ENCODE measurements around the gene TRPC4.
"Not testable (repeated sequence)": the region's sequence is repeated elsewhere in the genome, so short reads cannot be mapped to it uniquely, and the experiment has no call there.

TRPC4 gene

DNA sequence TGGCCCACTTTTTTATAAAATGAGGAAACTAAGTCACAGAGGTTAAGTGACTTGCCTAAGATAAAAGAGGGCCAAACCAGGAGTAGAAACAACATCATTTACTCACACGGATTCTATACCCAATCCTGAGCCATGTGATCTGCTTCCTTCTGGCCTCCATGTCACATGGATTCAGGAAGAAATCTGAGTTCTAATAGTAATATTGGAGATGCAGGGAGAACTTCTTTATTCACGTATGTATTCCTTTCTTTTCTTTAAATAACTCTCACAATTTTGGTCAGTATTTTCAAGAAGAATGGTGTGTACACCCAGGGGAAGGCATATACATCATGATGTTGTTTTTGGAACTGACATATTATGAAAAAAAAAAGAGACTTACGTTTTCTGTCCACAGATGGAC lies 272.8 kb downstream of the TRPC4 start:
- DNase-seq, result no peak

DNA sequence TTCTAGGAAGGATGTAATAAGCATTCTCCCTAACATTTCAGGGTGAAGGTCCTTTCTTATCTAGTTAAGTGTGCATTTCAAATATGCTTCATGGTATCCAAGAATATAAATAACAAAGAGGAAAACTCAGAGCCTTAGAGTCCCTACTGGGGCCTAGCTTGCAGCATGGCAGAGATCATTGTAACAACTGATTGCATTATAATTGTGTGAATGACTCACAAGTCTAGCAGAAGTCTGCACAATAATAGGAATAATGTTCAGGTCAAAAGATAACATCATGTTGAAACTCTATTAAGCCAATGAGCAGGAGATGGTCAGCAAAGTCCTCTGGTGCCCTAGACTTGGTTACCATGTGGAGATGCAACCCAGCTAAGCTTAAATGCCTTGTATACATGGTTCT lies 274.4 kb downstream of the TRPC4 start:
- DNase-seq, result no peak

DNA sequence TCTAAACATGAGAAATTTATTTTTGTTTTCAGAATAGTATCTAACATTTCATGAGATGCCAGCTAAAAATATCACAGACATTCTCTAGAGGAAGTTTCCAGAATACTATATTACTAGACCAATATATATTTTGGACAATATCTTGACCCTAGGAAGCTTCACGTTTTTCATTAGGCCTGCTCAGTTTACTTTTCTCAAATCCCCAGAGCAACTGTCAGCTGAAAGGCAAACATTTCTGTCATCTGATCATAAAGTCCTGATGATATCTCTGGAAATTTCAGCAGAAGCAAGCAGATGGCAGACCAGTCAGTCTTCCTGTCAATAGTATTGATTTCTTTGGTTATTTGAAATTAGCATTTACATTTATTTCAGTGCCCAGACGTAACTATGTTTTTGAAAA lies 275.0 kb downstream of the TRPC4 start:
- DNase-seq, result no peak

DNA sequence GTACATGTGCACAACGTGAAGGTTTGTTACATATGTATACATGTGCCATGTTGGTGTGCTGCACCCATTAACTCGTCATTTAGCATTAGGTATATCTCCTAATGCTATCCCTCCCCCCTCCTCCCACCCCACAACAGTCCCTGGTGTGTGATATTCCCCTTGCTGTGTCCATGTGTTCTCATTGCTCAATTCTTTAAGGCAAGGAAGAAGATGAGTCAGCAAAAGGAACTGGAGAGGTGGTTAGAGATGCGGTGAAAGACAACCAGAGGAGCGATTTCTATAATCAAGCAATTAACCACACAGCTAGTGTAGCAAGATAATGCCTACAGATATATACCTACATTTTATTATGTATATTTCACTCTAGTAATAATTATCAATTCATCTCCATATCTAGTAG lies 280.2 kb downstream of the TRPC4 start:
- DNase-seq, result not testable (repeated sequence)

DNA sequence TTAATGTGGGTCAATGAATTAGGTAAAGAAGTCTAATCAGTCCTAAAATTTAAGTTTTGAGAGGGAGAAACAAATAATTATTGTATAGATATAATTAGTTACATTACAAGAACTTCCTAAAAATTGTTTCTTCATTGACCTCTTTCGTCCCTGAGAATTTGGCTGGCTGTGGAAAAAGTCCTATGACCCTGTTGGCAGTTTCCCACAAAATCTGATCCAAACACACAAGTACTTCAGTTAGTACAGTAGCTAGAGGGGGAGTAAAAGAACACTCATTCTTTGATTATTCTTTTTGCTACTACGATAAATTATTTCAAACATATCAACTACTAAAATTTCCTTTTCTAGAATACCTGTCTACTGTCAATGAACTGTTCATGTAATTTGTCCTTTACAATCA lies 282.3 kb downstream of the TRPC4 start:
- DNase-seq, result no peak
